Peyer's patch (tissue), 4 donors: Measurements from ENCODE around the gene PPP2R2C.

ENCODE experiments used
- POLR2A ChIP-seq, 2 donors: fragments of 450-650 bp; IDR thresholded peaks; one replicate each; pipeline ENCODE4 v1.5.1; 2017; ENCODE audit warnings: antibody characterized with exemption in 2 of 2, mild to moderate bottlenecking in 2 of 2, moderate library complexity in 2 of 2
- TF ChIP-seq, protein P1 (sequence below), 6 experiments: fragments of 450-650 bp in 4 of 6; fragments of 200-600 bp in 2 of 6; sonication (generic) in 1 of 6; IDR thresholded peaks; one replicate each; pipeline ENCODE4 v1.5.1; 2017 to 2019; ENCODE audit warnings: antibody characterized with exemption in 6 of 6, mild to moderate bottlenecking in 3 of 6, moderate library complexity in 1 of 6

DNA sequence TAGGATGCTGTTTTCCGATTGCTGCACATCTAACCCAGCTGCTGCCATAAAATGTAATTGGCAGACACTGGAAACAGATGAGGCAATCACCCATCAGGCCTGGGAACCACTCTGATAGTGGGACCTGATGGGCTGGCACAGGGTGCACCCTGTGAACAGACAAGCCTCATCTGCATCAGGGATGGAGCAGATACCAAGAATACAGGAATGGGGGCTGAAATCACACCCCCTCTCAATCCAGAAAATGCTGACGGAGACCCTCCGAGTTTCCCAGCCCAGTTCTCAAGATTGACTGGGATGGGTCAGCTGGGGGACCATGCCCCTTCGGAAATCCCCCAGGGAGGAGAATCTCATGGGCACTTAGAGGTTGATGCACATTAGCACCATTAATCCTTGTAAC is 28.8 kb upstream of the PPP2R2C start:
- TF ChIP-seq, protein P1, sequence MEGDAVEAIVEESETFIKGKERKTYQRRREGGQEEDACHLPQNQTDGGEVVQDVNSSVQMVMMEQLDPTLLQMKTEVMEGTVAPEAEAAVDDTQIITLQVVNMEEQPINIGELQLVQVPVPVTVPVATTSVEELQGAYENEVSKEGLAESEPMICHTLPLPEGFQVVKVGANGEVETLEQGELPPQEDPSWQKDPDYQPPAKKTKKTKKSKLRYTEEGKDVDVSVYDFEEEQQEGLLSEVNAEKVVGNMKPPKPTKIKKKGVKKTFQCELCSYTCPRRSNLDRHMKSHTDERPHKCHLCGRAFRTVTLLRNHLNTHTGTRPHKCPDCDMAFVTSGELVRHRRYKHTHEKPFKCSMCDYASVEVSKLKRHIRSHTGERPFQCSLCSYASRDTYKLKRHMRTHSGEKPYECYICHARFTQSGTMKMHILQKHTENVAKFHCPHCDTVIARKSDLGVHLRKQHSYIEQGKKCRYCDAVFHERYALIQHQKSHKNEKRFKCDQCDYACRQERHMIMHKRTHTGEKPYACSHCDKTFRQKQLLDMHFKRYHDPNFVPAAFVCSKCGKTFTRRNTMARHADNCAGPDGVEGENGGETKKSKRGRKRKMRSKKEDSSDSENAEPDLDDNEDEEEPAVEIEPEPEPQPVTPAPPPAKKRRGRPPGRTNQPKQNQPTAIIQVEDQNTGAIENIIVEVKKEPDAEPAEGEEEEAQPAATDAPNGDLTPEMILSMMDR (IDR thresholded peaks at IDR 0.05) = no peak
- no peak for TF ChIP-seq POLR2A (IDR thresholded peaks at IDR 0.05)
